Measurements from ENCODE around the gene MRPS18A. TPM values are rescaled to one million over a fixed set of nuclear protein-coding genes. Genes with fewer than 3 reads are reported as not detected.

Gene MRPS18A
- total RNA-seq, 1 experiment from 2014 or later, result 54.1 TPM

GRCh38 chr6:43699564-43700186, 12.1 kb upstream of the MRPS18A start:
- no peak for DNase-seq (ENCODE audit: extremely low read depth, low read depth)

- no peak for DNase-seq (ENCODE audit: extremely low read depth, low read depth)
These were observed 11.2 kb upstream of the MRPS18A start for GRCh38 chr6:43698584-43699349.

GRCh38 chr6:43697421-43697820, 9.8 kb upstream of the MRPS18A start:
- no peak for DNase-seq (ENCODE audit: extremely low read depth, low read depth)

GRCh38 chr6:43695967-43696291, 8.3 kb upstream of the MRPS18A start:
- DNase-seq (ENCODE audit: extremely low read depth, low read depth), result no peak

GRCh38 chr6:43695215-43695966, 7.8 kb upstream of the MRPS18A start:
- no peak for DNase-seq (ENCODE audit: extremely low read depth, low read depth)

GRCh38 chr6:43689421-43689820, 1.8 kb upstream of the MRPS18A start:
- DNase-seq (ENCODE audit: extremely low read depth, low read depth), result no peak

- no peak for DNase-seq (ENCODE audit: extremely low read depth, low read depth)
These were observed 533 bp downstream of the MRPS18A start for GRCh38 chr6:43687079-43687436.

GRCh38 chr6:43683708-43684455, 3.7 kb downstream of the MRPS18A start:
- DNase-seq (ENCODE audit: extremely low read depth, low read depth), result no peak

GRCh38 chr6:43682724-43683429, 4.7 kb downstream of the MRPS18A start:
- no peak for DNase-seq (ENCODE audit: extremely low read depth, low read depth)

- no peak for DNase-seq (ENCODE audit: extremely low read depth, low read depth)
These were observed 6.3 kb downstream of the MRPS18A start for GRCh38 chr6:43681303-43681702.

GRCh38 chr6:43680308-43681200, 7.0 kb downstream of the MRPS18A start:
- no peak for DNase-seq (ENCODE audit: extremely low read depth, low read depth)

GRCh38 chr6:43679057-43679456, 8.5 kb downstream of the MRPS18A start:
- no peak for DNase-seq (ENCODE audit: extremely low read depth, low read depth)

- no peak for DNase-seq (ENCODE audit: extremely low read depth, low read depth)
These were observed 9.2 kb downstream of the MRPS18A start for GRCh38 chr6:43678341-43678740.

GRCh38 chr6:43677759-43678158, 9.8 kb downstream of the MRPS18A start:
- no peak for DNase-seq (ENCODE audit: extremely low read depth, low read depth)

- DNase-seq (ENCODE audit: extremely low read depth, low read depth), result no peak
These were observed 10.5 kb downstream of the MRPS18A start for GRCh38 chr6:43676962-43677606.

GRCh38 chr6:43674921-43675320, 12.7 kb downstream of the MRPS18A start:
- DNase-seq (ENCODE audit: extremely low read depth, low read depth), result no peak

- no peak for DNase-seq (ENCODE audit: extremely low read depth, low read depth)
These were observed 13.3 kb downstream of the MRPS18A start for GRCh38 chr6:43674291-43674690.

- no peak for DNase-seq (ENCODE audit: extremely low read depth, low read depth)
These were observed 14.0 kb downstream of the MRPS18A start for GRCh38 chr6:43673444-43674084.

Data from NCI-H460 (cell line).